Hepatocyte (in vitro differentiated cells): ENCODE results near the gene TAX1BP1. TPM values are rescaled to one million over a fixed set of nuclear protein-coding genes. Genes with fewer than 3 reads are reported as not detected.

Experiments used
- DNase-seq: peaks from one replicate; pipeline ENCODE4 v3.0.0-alpha.2; 2016; ENCODE audit warnings: low spot score
- H2AFZ ChIP-seq: fragments of 200-600 bp; sonication (generic); 2 replicates; pipeline ENCODE4 v1.6.0; 2016; ENCODE audit warnings: antibody characterized with exemption, mild to moderate bottlenecking
- H3K27ac ChIP-seq: fragments of 200-600 bp; sonication (generic); 2 replicates; pipeline ENCODE4 v1.5.1; 2016; ENCODE audit warnings: mild to moderate bottlenecking
- H3K27me3 ChIP-seq: fragments of 200-600 bp; sonication (generic); 2 replicates; pipeline ENCODE4 v1.6.1; 2016
- H3K36me3 ChIP-seq: fragments of 200-600 bp; sonication (generic); replicated peaks from 2 replicates; pipeline ENCODE4 v1.5.1; 2016; ENCODE audit warnings: low read depth; ENCODE audit not compliant: insufficient read depth
- H3K4me1 ChIP-seq: fragments of 200-600 bp; sonication (generic); 2 replicates; pipeline ENCODE4 v1.5.1; 2016; ENCODE audit warnings: mild to moderate bottlenecking, moderate library complexity; ENCODE audit not compliant: insufficient read depth
- H3K4me2 ChIP-seq: fragments of 200-600 bp; sonication (generic); 2 replicates; pipeline ENCODE4 v1.6.0; 2016
- H3K4me3 ChIP-seq: fragments of 200-600 bp; sonication (generic); 2 replicates; pipeline ENCODE4 v1.5.1; 2016; ENCODE audit warnings: mild to moderate bottlenecking
- H3K79me2 ChIP-seq: fragments of 200-600 bp; sonication (generic); 2 replicates; pipeline ENCODE4 v1.6.0; 2017; ENCODE audit warnings: mild to moderate bottlenecking
- H3K9me2 ChIP-seq: fragments of 200-600 bp; sonication (generic); replicated peaks from 2 replicates; pipeline ENCODE4 v1.6.0; 2017; ENCODE audit warnings: mild to moderate bottlenecking; ENCODE audit not compliant: insufficient read depth
- H3K9me3 ChIP-seq: fragments of 200-600 bp; sonication (generic); 2 replicates; pipeline ENCODE4 v1.5.1; 2016; ENCODE audit warnings: low read depth, mild to moderate bottlenecking
- H4K20me1 ChIP-seq: fragments of 200-600 bp; sonication (generic); 2 replicates; pipeline ENCODE4 v1.6.0; 2016; ENCODE audit warnings: mild to moderate bottlenecking; ENCODE audit not compliant: insufficient read depth, poor library complexity, severe bottlenecking
- EZH2 ChIP-seq: fragments of 200-600 bp; sonication (generic); IDR thresholded peaks from 2 replicates; pipeline ENCODE4 v1.6.1; 2016; ENCODE audit warnings: antibody characterized with exemption, mild to moderate bottlenecking, borderline replicate concordance
- EZH2phosphoT487 ChIP-seq: fragments of 200-600 bp; sonication (generic); IDR thresholded peaks from one replicate; pipeline ENCODE4 v1.6.1; 2018; ENCODE audit warnings: antibody characterized with exemption, mild to moderate bottlenecking, low read depth, moderate library complexity; ENCODE audit not compliant: unreplicated experiment, severe bottlenecking
- WGBS: methylation state at CpG from one replicate; pipeline ENCODE4 v1.1.6; 2016; ENCODE audit warnings: low lambda C conversion rate; ENCODE audit errors: missing lambda C conversion rate; 5-methylcytosine and 5-hydroxymethylcytosine counted together
- polyA plus RNA-seq: library from polyadenylated mRNA; unstranded; fragments of >200 nt; fragmentation: Nextera tagmentation; extraction: Ambion mirVana; gene quantifications from 2 replicates; pipeline ENCODE4 v1.2.1, GENCODE V29; 2016
- total RNA-seq: library from RNA; depleted of rRNA; stranded (reverse); fragments of >200 nt; gene quantifications from 2 replicates; pipeline ENCODE4 v1.2.3, GENCODE V29; 2014
- TF ChIP-seq, protein P1 (sequence below): fragments of 200-600 bp; sonication (generic); IDR thresholded peaks from 2 replicates; pipeline ENCODE4 v1.5.1; 2016; ENCODE audit warnings: antibody characterized with exemption, mild to moderate bottlenecking; ENCODE audit not compliant: poor library complexity

Gene TAX1BP1
- total and polyA plus RNA-seq, 2 experiments from 2014 or later, result 104 to 110 TPM

DNA sequence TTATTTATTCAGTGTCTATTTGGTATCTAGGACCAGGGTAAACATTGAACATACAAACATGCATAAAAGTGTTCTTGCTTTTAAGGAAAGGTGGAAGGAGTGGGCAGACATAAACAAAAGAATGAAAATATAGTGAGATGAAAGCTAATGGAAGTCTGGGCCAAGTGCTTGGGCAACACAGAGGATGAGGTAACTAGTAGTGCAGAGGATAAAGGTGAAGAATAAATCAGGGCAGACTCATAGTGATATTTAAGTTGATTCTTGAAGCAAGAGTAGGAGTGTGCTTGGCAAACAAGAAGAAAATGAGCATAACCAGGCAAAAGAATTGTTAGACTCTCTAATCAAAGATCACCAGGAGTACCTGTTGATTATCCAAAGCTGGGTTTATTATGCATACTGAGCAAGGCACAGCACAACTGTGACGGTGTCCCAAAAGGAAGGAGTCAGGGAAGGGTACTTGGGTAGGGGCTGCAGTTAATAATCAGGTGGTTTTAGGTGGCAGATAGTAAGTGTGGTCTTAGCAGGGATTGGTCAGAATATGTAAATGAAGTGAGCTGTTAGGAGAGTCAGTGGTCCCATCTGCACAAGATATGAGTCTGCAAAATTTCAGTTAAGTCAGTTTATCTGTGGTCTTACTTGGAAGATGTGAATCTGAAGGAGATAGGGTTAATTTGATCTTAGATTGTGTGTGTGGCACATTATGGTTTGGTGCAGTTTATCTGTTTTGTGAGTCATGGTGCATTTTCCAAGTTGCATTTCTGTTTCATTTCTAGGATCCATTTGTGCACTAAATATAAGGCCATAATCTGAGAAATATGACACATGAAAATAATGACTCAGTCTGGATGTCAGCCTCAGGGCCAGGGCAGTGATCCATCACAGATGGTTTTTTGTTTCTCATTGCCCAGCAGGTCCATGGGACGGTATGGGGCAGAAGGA, 30.6 kb upstream of the TAX1BP1 start:
- H3K79me2 ChIP-seq, result no peaks in the 10 kb centered on the region
- TF ChIP-seq, protein P1, sequence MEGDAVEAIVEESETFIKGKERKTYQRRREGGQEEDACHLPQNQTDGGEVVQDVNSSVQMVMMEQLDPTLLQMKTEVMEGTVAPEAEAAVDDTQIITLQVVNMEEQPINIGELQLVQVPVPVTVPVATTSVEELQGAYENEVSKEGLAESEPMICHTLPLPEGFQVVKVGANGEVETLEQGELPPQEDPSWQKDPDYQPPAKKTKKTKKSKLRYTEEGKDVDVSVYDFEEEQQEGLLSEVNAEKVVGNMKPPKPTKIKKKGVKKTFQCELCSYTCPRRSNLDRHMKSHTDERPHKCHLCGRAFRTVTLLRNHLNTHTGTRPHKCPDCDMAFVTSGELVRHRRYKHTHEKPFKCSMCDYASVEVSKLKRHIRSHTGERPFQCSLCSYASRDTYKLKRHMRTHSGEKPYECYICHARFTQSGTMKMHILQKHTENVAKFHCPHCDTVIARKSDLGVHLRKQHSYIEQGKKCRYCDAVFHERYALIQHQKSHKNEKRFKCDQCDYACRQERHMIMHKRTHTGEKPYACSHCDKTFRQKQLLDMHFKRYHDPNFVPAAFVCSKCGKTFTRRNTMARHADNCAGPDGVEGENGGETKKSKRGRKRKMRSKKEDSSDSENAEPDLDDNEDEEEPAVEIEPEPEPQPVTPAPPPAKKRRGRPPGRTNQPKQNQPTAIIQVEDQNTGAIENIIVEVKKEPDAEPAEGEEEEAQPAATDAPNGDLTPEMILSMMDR, result no peak
- TF ChIP-seq EZH2phosphoT487 (no peak), EZH2 (no peak)
- H2AFZ ChIP-seq, result no peak overlapping the region
- H3K9me3 ChIP-seq, result no peaks in the 10 kb centered on the region
- H3K36me3 ChIP-seq, result no peaks in the 10 kb centered on the region
- no peaks in the 10 kb centered on the region for H4K20me1 ChIP-seq
- H3K9me2 ChIP-seq, result no peaks in the 10 kb centered on the region
- no peaks in the 10 kb centered on the region for H3K27me3 ChIP-seq
- no peak overlapping the region for H3K27ac ChIP-seq
- 83% methylated on average over 2 of the region's 2 CpGs for WGBS
- no peak overlapping the region for H3K4me3 ChIP-seq
- H3K4me1 ChIP-seq, result no peaks in the 10 kb centered on the region
- DNase-seq, result no peak
- H3K4me2 ChIP-seq, result no peak overlapping the region

DNA sequence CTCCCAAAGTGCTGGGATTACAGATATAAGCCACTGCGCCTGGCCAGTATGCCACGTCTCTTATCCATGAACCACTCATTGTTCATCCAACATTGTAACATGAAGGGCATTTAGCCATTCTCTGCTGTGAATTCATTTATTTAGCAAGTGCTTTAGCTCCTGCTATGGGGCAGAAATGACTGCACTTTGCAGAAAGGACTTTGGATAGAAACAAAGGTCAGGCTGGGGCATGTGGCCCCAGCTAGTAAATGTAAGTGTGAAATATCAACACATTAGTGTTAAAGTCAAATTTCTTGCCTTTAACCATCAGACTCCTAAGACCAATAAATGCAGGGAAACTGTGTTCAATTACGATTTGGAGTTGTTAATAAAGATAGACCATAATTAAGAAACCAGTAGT, 27.7 kb upstream of the TAX1BP1 start:
- peak; percentile 17 for DNase-seq
- H3K27ac ChIP-seq, result no peak overlapping the region
- H2AFZ ChIP-seq, result no peak overlapping the region
- no peak overlapping the region for H3K4me3 ChIP-seq
- no peak for TF ChIP-seq EZH2phosphoT487
- TF ChIP-seq EZH2, result no peak
- TF ChIP-seq, protein P1, result no peak
- no peaks in the 10 kb centered on the region for H4K20me1 ChIP-seq
- peaks cover 5% of the 10 kb centered on the region for H3K4me1 ChIP-seq
- no peaks in the 10 kb centered on the region for H3K36me3 ChIP-seq
- no peaks in the 10 kb centered on the region for H3K27me3 ChIP-seq
- H3K9me3 ChIP-seq, result no peaks in the 10 kb centered on the region
- 95% methylated on average over 3 of the region's 3 CpGs for WGBS
- H3K9me2 ChIP-seq, result no peaks in the 10 kb centered on the region
- no peaks in the 10 kb centered on the region for H3K79me2 ChIP-seq
- H3K4me2 ChIP-seq, result no peak overlapping the region

DNA sequence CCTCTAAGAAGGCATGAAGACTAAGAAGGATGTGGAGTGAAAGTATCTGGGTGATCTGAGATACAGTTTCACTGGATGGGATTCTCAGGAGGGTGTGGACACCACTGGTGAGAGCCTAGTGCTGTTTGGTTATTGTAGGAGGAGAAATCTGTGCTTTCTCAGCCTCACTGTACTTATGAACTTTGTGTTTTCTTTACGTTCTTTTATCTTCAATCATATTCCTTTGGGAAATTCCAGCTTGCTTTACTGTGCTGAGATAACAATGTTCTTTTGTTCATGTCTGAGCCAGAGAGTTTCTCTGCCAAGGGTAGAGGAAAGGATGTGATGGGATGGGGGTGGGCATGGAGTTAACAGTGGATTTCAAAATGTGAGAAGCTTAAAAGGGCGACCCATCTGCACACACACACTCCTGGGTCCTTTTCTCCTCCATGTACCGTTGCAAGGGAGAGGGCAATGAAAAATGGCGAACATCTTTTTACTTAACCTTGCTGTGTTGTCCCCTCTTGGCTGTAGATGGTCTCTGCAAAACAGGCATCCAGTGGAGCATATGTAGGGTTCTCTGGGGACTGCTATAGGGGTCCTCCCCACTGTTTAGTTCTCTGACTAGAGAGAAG, 25.0 kb upstream of the TAX1BP1 start:
- Histone ChIP-seq H3K79me2 (no peaks in the 10 kb centered on the region), H3K27me3 (no peaks in the 10 kb centered on the region), H3K4me2 (no peak overlapping the region), H3K4me3 (no peak overlapping the region), H3K27ac (peak overlapping the region; percentile 15), H4K20me1 (no peaks in the 10 kb centered on the region), H3K36me3 (no peaks in the 10 kb centered on the region), H3K4me1 (peaks cover 5% of the 10 kb centered on the region), H3K9me3 (no peaks in the 10 kb centered on the region), H2AFZ (no peak overlapping the region), H3K9me2 (no peaks in the 10 kb centered on the region)
- TF ChIP-seq, protein P1, result no peak
- TF ChIP-seq EZH2 (no peak), EZH2phosphoT487 (no peak)
- WGBS, result 63% methylated on average over 4 of the region's 4 CpGs
- DNase-seq, result peak; percentile 16
